Measurements from ENCODE around the gene MPP1. TPM values are rescaled to one million over a fixed set of nuclear protein-coding genes. Genes with fewer than 3 reads are reported as not detected.
"Not testable (repeated sequence)": the region's sequence is repeated elsewhere in the genome, so short reads cannot be mapped to it uniquely, and the experiment has no call there.

MPP1 gene
- total RNA-seq, 4 donors from 2014 or later: 31.0 to 40.5 (median 36.6) TPM

DNA sequence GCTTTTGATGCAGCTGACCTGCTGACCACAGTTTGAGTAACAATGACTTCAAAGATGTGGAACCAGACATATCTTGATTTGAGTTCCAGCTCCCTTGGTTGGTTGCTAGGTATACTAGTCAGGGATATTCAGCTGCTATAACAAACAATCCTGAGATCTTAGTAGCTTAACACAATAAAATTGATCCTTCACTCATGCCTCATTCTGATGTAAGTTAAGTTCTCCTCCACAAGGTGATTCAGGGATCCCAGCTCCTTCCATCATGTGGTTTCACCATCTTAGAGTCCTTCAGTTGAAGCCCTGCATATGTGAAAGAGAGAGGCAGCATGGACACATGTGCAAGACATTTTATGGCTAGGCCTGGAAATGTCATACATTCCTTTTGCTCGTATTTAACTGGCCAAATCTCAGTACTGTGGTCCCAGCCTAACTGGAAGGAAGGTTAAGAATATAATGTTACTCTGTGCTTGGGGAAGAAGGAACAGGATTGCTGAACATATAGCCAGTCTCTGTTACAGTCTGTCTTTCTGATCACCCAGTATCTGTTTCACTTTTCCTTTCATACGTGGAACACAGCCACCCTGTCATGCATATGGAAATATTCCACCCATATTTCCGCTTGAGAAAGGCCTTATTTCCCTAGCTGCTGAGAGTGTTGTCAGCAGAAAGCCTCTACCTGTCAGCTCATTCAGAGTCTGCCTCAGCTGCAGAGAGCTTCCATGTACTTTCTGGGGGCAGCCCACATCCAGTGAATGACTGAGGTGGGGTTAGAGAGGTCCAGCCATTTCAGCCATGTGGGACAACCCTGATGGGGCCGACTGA lies 22.1 kb upstream of the MPP1 start:
- 45 to 56% methylated on average over 3 of the region's 4 CpGs for WGBS, 2 donors (ENCODE audit: low coverage in 1 of 2)
- no peaks in the 10 kb centered on the region for H3K4me1 ChIP-seq

DNA sequence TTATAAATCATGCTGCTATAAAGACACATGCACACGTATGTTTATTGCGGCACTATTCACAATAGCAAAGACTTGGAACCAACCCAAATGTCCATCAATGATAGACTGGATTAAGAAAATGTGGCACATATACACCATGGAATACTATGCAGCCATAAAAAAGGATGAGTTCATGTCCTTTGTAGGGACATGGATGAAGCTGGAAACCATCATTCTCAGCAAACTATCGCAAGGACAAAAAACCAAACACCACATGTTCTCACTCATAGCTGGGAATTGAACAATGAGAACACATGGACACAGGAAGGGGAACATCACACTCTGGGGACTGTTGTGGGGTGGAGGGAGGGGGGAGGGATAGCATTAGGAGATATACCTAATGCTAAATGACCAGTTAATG lies 20.3 kb upstream of the MPP1 start:
- WGBS, 2 donors (ENCODE audit: low coverage in 1 of 2): no CpG with 5 or more reads among the region's 3 CpGs
- not testable (repeated sequence) for H3K27ac ChIP-seq, H3K36me3 ChIP-seq, H3K27me3 ChIP-seq, H3K9me3 ChIP-seq, H3K4me1 ChIP-seq, H3K4me3 ChIP-seq, ATAC-seq

More for the DNA sequence above, 22.1 kb upstream of the MPP1 start:
- TF ChIP-seq EP300 (IDR thresholded peaks at IDR 0.05) (no peak), POLR2A (IDR thresholded peaks at IDR 0.05) (no peak), POLR2AphosphoS5 (IDR thresholded peaks at IDR 0.05) (no peak)
- TF ChIP-seq, protein P1, sequence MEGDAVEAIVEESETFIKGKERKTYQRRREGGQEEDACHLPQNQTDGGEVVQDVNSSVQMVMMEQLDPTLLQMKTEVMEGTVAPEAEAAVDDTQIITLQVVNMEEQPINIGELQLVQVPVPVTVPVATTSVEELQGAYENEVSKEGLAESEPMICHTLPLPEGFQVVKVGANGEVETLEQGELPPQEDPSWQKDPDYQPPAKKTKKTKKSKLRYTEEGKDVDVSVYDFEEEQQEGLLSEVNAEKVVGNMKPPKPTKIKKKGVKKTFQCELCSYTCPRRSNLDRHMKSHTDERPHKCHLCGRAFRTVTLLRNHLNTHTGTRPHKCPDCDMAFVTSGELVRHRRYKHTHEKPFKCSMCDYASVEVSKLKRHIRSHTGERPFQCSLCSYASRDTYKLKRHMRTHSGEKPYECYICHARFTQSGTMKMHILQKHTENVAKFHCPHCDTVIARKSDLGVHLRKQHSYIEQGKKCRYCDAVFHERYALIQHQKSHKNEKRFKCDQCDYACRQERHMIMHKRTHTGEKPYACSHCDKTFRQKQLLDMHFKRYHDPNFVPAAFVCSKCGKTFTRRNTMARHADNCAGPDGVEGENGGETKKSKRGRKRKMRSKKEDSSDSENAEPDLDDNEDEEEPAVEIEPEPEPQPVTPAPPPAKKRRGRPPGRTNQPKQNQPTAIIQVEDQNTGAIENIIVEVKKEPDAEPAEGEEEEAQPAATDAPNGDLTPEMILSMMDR (IDR thresholded peaks at IDR 0.05): no peak
- Histone ChIP-seq H3K4me3 (no peak overlapping the region), H3K27me3 (no peaks in the 10 kb centered on the region), H3K27ac (no peak overlapping the region), H3K9me3 (no peaks in the 10 kb centered on the region), H3K36me3 (no peaks in the 10 kb centered on the region)
- ATAC-seq: no peak

DNA sequence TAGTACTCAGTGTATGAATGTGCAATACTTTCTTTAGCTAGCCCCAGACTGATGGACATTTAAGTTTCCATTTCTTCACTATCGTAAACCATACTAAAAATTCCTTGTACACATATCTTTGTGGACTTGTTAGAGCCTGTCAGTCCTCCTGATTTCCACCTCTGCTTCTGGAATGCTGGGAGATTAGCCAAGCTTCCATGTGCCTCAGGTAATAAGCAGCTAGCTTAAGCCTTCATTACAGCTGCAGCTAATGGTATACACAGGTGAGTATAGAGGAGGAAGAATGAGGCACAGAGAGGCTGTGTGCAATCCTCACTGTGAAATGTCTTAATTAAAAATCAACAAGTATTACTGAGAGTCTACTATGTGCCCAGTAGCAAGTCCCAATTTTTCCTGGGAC lies 19.4 kb upstream of the MPP1 start:
- no peak for ATAC-seq
- no peaks in the 10 kb centered on the region for H3K27me3 ChIP-seq
- no peaks in the 10 kb centered on the region for H3K4me1 ChIP-seq
- WGBS, 2 donors (ENCODE audit: low coverage in 1 of 2): 67 to 80% methylated on average over 1 of the region's 1 CpG
- no peaks in the 10 kb centered on the region for H3K36me3 ChIP-seq
- TF ChIP-seq, protein P1 (IDR thresholded peaks at IDR 0.05): no peak
- no peak for TF ChIP-seq POLR2A (IDR thresholded peaks at IDR 0.05)
- no peak for TF ChIP-seq POLR2AphosphoS5 (IDR thresholded peaks at IDR 0.05)
- TF ChIP-seq EP300 (IDR thresholded peaks at IDR 0.05): no peak
- H3K27ac ChIP-seq: no peak overlapping the region
- no peak overlapping the region for H3K4me3 ChIP-seq
- no peaks in the 10 kb centered on the region for H3K9me3 ChIP-seq

DNA sequence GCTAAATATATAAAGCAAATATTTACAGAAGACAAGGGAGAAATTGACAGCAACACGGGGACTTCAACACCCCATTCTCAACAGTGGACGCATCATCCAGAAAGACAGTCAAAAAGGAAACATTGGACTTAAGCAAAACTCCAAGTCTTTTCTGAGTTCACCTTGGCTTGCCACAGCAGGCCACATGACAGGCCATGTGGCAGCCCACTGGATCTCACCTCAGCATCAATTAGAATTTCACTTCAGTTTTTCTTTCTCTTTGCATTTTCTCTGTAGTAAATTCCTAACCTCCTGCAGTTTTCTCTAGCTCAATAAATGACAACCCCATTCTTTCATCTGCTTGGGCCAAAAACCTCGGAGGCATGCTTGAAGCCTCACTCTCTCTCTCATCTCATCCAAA lies 16.7 kb upstream of the MPP1 start:
- no peak for ATAC-seq

DNA sequence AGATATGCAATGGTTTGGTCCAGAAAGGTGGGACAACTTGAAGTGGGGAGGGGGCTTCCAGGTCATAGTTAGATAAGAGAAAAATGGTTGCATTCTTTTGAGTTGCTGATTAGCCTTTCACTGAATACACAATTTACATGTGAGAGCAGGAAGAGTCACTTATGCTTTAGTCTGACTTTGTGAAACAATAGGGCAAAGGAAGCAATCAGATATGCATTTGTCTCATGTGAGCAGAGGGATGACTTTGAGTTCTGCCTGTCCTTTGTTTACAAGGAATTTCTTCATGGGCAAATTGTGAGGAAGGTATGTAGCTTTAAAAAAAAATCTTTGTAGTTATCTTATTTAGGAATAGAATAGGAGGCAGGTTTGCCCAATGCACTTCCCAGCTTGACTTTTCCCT lies 16.2 kb upstream of the MPP1 start:
- Histone ChIP-seq H3K27me3 (no peaks in the 10 kb centered on the region), H3K4me3 (no peak overlapping the region), H3K36me3 (no peaks in the 10 kb centered on the region), H3K4me1 (no peaks in the 10 kb centered on the region), H3K9me3 (no peaks in the 10 kb centered on the region), H3K27ac (no peak overlapping the region)
- ATAC-seq: no peak
- TF ChIP-seq POLR2A (IDR thresholded peaks at IDR 0.05) (no peak), EP300 (IDR thresholded peaks at IDR 0.05) (no peak)

More for the DNA sequence above, 16.7 kb upstream of the MPP1 start:
- TF ChIP-seq, protein P1 (IDR thresholded peaks at IDR 0.05): no peak
- TF ChIP-seq EP300 (IDR thresholded peaks at IDR 0.05): no peak
- no peak for TF ChIP-seq POLR2AphosphoS5 (IDR thresholded peaks at IDR 0.05)
- TF ChIP-seq POLR2A (IDR thresholded peaks at IDR 0.05): no peak
- WGBS, 2 donors (ENCODE audit: low coverage in 1 of 2): 54 to 64% methylated on average over 3 of the region's 3 CpGs
- H3K27me3 ChIP-seq: no peaks in the 10 kb centered on the region
- H3K4me1 ChIP-seq: no peaks in the 10 kb centered on the region
- H3K36me3 ChIP-seq: no peaks in the 10 kb centered on the region
- no peak overlapping the region for H3K27ac ChIP-seq
- H3K4me3 ChIP-seq: no peak overlapping the region
- no peaks in the 10 kb centered on the region for H3K9me3 ChIP-seq

DNA sequence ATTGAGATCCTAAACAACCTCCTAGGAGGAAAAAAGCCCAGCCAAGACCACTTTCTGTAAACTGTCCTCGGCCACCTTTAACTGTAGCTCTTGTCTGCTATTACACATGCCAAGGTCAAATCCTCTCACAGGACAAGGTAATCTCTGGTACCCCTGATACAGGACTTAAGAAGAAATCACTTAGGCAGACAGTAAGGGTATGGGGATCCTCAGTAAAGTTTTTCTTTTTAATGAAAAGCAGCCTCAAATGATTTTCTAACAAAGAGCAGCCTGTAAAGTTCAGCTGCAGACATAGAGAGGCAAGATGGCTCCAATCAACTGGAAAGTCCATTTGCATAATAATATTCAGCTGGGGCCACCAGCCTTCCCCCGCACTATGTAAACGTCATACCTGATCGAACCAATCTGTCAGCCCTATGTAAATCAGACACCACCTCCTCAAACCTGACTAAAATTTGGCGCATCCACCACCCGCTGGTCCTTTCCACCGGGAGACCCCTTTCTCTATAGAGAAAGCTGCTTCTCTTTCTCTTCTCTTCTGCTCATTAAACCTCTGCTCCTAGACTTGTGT lies 14.6 kb upstream of the MPP1 start:
- Histone ChIP-seq H3K27me3 (no peaks in the 10 kb centered on the region), H3K4me1 (no peaks in the 10 kb centered on the region), H3K36me3 (no peaks in the 10 kb centered on the region), H3K9me3 (no peaks in the 10 kb centered on the region), H3K27ac (no peak overlapping the region), H3K4me3 (no peak overlapping the region)
- TF ChIP-seq, protein P1 (IDR thresholded peaks at IDR 0.05): no peak
- TF ChIP-seq POLR2AphosphoS5 (IDR thresholded peaks at IDR 0.05) (no peak), EP300 (IDR thresholded peaks at IDR 0.05) (no peak), POLR2A (IDR thresholded peaks at IDR 0.05) (no peak)
- 81 to 85% methylated on average over 5 to 6 of the region's 7 CpGs for WGBS, 2 donors (ENCODE audit: low coverage in 1 of 2)
- ATAC-seq: no peak

Measured in gastroesophageal sphincter (tissue), 4 donors.